ENCODE measurements around the gene SF3B6. TPM values are rescaled to one million over a fixed set of nuclear protein-coding genes. Genes with fewer than 3 reads are reported as not detected.
"Not testable (repeated sequence)": the region's sequence is repeated elsewhere in the genome, so short reads cannot be mapped to it uniquely, and the experiment has no call there.

Gene SF3B6
- total RNA-seq, 1 donor from 2014 or later = 59.7 TPM

DNA sequence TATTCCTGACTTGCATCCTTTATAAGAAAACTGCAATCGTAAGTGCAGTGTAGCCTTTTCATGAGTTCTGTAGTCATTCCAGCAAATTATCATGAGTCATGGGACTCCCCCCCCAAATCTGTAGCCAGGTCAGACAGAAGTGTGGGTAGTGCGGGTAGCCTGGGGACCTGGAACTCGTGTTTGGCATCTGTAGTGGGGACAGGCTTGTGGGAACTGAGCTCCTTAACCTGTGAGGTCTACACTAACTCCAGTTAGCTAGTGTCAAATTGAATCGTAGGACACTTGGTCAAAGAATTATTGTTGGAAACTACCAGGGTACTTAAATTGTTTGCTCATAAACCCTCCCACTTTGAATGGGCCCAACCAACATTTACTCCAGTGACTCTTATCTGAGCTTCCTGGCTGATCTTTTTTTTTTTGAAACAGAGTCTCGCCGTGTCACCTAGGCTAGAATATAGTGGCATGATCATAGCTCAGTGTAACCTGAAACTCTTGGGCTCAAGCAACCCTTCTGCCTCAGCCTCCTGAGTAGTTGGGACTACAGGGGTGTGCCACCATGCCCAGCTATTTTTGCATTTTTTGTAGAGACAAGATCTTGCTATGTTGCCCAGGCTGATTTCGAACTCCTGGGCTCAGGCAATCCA lies 34.7 kb upstream of the SF3B6 start:
- no peak for TF ChIP-seq CTCF (IDR thresholded peaks at IDR 0.05; ENCODE audit: borderline replicate concordance)
- peaks cover 7% of the 10 kb centered on the region for H3K36me3 ChIP-seq
- no peak overlapping the region for H3K4me3 ChIP-seq
- H3K27ac ChIP-seq (replicated peaks) = peak overlapping the region; percentile 65
- H3K27me3 ChIP-seq (ENCODE audit: low read depth) = no peaks in the 10 kb centered on the region
- DNase-seq = no peak
- H3K4me1 ChIP-seq = peaks cover 5% of the 10 kb centered on the region
- peaks cover 36% of the 10 kb centered on the region for H3K9me3 ChIP-seq (replicated peaks)
- intact Hi-C loops (cut with micrococcal nuclease) = no loop called here

DNA sequence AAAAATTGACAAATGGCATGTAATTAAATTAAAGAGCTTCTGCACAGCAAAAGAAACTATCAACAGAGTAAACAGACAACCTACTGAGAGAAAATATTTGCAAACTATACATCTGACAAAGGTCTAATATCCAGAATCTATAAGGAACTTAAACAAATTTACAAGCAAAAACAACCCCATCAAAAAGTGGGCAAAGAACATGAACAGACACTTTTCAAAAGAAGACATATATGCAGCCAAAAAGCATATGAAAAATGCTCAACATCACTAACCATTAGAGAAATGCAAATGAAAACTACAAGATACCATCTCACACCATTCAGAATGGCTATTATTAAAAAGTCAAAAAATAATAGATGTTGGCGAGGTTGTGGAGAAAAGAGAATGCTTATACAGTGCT lies 33.3 kb upstream of the SF3B6 start:
- H3K36me3 ChIP-seq; DNase-seq; H3K4me1 ChIP-seq; H3K4me3 ChIP-seq; H3K27ac ChIP-seq (replicated peaks); intact Hi-C loops (cut with micrococcal nuclease); H3K27me3 ChIP-seq (ENCODE audit: low read depth): not testable (repeated sequence)
- peaks cover 28% of the 10 kb centered on the region for H3K9me3 ChIP-seq (replicated peaks)

DNA sequence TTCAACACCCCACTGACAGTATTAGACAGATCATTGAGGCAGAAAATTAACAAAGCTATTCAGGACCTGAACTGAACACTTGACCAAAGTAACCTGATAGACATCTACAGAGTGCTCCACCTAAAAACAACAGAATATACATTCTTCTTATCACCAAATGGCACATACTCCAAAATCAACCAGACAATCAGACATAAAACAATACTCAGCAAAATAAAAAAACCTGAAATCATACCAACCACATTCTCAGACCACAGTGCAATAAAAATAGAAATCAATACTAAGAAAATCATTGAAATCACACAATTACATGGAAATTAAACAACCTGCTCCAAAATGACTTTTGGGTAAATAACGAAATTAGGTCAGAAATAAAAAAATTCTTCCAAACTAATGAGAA lies 31.2 kb upstream of the SF3B6 start:
- no peak overlapping the region for H3K4me3 ChIP-seq
- DNase-seq = no peak
- no peak overlapping the region for H3K27ac ChIP-seq (replicated peaks)
- H3K27me3 ChIP-seq (ENCODE audit: low read depth) = no peaks in the 10 kb centered on the region
- no peak for TF ChIP-seq CTCF (IDR thresholded peaks at IDR 0.05; ENCODE audit: borderline replicate concordance)
- H3K9me3 ChIP-seq (replicated peaks) = peaks cover 25% of the 10 kb centered on the region
- H3K4me1 ChIP-seq = peaks cover 5% of the 10 kb centered on the region
- intact Hi-C loops (cut with micrococcal nuclease) = no loop called here
- no peaks in the 10 kb centered on the region for H3K36me3 ChIP-seq

GRCh38 chr2:24106786-24107185 lies 30.7 kb upstream of the SF3B6 start:
- Histone ChIP-seq H3K4me3 (no peak overlapping the region), H3K4me1 (peaks cover 4% of the 10 kb centered on the region), H3K36me3 (no peaks in the 10 kb centered on the region), H3K9me3 (replicated peaks) (peaks cover 25% of the 10 kb centered on the region), H3K27me3 (ENCODE audit: low read depth) (no peaks in the 10 kb centered on the region), H3K27ac (replicated peaks) (no peak overlapping the region)
- intact Hi-C loops (cut with micrococcal nuclease) = no loop called here
- DNase-seq = no peak
- no peak for TF ChIP-seq CTCF (IDR thresholded peaks at IDR 0.05; ENCODE audit: borderline replicate concordance)

- no peaks in the 10 kb centered on the region for H3K36me3 ChIP-seq
- no peak for TF ChIP-seq CTCF (IDR thresholded peaks at IDR 0.05; ENCODE audit: borderline replicate concordance)
- no peaks in the 10 kb centered on the region for H3K27me3 ChIP-seq (ENCODE audit: low read depth)
- H3K27ac ChIP-seq (replicated peaks) = no peak overlapping the region
- H3K4me3 ChIP-seq = no peak overlapping the region
- H3K9me3 ChIP-seq (replicated peaks) = peaks cover 25% of the 10 kb centered on the region
- H3K4me1 ChIP-seq = no peaks in the 10 kb centered on the region
- DNase-seq = no peak
- intact Hi-C loops (cut with micrococcal nuclease) = no loop called here
Observed at GRCh38 chr2:24105816-24106215, 29.7 kb upstream of the SF3B6 start.

DNA sequence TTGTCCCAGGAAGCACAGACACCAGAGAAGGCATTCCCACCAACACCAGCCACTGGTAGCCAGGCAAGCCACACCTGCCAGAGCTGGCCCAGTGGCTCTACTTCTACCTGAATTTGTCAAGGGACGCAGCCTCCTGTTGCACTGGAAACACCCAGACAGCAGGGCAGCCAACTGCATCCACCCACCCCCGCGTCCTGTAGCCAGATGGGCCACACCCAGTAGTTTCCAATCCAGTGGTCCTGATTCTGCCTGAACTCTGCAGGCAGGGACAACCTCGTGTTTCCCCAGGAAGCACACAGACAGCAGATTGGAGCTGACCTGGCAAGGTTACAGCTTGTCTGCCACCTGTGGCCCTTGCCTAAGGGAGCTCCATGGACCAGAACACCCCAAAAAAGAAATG lies 28.8 kb upstream of the SF3B6 start:
- Histone ChIP-seq H3K36me3 (no peaks in the 10 kb centered on the region), H3K27me3 (ENCODE audit: low read depth) (no peaks in the 10 kb centered on the region), H3K27ac (replicated peaks) (no peak overlapping the region), H3K9me3 (replicated peaks) (peaks cover 24% of the 10 kb centered on the region), H3K4me3 (no peak overlapping the region), H3K4me1 (no peaks in the 10 kb centered on the region)
- no peak for TF ChIP-seq CTCF (IDR thresholded peaks at IDR 0.05; ENCODE audit: borderline replicate concordance)
- intact Hi-C loops (cut with micrococcal nuclease) = no loop called here
- DNase-seq = no peak

Data from left ventricle myocardium inferior (tissue), 1 donor.